Islet precursor cell (in vitro differentiated cells): ENCODE measurements around the gene ZDHHC7.

Source experiments
- DNase-seq: peaks from one replicate; pipeline ENCODE4 v3.0.0-alpha.2; 2018

Gene ZDHHC7

DNA sequence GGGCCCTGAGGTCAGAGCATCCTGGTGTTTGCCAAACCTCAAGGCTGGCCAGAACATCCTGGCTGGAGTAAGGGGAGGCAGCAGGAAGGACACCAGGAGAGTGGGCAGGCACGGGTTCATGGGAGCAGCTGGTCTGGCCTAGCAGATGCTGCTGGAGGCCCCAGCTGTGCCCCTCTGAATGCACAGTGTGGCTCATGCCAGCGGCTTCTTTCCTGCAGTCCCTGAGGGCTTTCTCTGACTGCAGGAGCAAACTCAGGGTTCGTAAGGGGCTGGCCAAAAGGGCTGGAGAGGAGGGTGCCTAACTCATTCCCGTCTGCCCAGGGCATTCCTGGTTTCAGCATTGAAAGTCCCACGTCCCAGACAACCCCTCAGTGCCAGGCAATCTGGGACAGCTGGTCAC lies 78.7 kb downstream of the ZDHHC7 start:
- DNase-seq: no peak

DNA sequence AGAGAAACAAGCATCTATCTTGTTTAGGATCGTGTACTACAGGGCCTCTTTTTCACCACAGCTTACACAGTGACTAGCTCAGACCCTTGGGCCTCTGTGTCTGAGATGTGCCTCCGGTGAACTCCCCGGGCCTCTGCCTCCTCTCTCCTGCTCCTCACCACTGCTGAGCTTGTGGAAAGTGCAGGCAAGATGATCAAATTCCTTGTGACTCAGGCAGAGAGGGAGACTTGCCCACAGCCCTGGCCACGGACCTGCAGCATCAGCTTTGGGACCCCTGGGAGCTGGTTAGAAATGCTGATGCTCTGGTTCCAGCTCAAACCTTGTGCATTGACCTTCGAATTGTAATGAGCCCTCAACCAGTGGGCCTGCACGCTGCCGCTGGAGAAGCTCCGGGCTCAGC lies 79.8 kb downstream of the ZDHHC7 start:
- no peak for DNase-seq

DNA sequence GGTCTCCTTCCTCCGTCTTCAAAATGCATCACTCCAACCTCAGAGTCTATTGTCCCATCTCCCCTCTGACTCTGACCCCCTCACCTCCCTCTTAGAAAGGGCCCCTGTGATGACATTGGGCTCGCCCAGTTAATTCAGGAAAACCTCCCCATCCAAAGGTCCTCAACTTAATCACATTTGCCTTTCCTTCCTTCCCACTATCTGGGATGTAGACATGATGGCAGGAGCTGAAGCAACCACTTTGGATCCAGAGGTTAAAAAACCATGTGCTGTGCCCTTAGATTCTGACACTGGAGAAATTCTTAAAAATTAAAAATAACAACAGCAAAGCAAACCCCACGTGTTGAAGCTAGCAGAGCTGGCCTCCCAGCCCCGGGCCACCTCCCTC lies 80.2 kb downstream of the ZDHHC7 start:
- DNase-seq: no peak

DNA sequence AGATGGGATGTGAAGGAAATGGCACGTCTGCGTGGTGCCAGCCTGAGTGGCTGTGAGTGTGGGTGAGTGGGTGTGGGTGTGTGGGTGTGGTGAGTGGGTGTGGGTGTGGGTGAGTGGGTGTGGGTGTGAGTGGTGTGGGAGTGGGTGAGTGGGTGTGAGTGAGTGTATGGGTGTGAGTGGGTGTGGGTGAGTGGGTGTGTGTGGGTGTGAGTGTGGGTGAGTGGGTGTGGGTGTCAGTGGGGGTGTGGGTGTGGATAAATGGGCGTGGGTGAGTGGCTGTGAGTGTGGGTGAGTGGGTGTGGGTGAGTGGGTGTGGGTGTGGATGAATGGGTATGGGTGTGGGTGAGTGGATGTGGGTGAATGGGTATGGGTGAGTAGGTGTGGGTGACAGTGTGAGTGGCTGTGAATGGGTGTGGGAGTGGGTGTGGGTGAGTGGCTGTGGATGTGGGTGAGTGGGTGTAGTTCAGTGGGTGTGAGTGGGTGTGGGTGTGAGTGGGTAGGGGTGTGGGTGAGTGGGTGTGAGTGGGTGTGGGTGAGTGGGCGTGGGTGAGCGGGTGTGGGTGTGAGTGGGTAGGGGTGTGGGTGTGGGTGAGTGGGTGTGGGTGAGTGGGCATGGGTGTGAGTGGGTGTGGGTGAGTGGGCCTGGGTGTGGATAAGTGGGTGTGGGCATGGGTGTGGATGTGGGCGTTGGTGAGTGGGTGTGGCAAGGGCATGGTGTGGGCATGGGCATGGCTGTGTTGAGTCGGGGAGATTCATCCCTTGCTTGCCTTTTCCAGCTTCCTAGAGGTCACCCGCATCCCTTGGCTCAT lies 80.8 kb downstream of the ZDHHC7 start:
- no peak for DNase-seq

DNA sequence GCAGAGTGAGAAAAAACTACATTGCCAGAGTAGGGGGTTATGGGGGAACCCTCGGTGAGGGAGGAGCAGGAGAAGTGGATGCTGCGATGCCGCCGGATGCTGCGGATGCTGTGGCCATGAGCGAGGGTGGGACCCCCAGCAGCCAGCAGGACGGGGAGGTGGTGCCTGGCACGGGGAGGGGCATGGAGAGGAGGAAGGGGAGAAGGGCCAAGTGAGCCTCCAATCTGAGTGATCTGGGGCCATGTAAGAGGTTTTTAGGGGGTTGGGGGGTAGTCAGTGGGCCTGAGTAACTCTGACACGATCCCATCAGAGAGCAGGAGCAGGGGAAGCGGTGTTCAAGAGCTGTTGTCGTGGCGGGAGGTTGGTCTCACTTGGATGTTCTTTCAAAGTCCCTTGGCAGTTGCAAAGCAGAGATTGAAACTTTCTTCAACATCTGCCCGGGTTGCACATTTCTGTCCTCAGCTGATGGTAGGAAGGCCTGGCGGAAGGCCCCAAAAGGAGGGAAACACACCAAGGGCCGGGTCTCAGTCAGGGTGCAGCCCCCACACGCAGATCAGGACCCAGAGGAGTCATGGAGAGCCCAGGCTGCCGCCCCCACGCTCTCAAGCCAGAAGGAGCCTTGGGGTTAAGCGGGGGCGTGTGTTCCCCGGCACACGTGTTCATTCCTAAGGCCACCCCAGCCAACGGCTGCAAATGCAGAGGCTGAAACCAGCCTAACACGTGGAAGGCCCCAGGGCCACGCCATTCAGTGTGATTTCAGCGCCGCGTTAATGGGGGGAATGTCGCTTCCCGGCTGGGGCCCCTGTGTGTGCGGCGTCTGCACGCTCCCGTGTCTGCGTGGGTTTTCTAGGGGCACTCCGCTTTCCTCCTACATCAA lies 81.7 kb downstream of the ZDHHC7 start:
- DNase-seq: no peak

DNA sequence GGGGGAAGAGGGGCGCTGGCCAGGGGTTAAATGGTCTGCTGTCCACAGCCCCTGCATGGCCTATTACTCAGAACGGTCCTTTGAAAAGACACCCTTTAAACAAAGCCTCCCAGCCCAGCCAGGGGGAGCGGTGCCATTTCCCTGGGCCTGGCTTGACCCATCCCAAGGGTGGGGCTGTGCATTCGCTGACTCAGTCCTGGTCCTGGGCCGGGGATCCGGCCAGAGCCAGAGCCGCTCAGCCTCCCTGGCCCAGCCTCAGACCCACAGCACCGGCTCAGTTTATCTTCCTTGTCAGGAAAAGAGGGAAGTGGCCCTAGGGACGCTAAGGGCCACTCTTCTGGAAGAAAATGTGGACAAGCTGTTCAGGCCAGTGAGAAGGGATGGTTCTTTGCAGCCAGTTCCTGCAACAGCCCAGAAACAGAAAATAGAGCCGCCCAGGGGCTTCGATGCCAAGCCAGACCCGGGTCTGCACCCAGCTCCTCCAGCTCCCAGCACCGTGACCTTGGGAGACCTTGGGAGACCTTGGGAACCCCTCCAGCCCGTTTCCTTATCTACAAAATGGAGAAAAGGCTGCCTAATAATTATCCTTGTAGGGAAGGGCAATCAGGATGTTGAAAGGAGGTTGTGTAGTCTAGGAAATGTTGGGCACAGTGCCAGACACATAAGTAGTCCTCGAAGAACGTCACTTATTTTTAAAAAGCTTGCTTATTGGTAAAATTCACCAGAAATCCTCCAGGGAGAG lies 82.5 kb downstream of the ZDHHC7 start:
- no peak for DNase-seq

DNA sequence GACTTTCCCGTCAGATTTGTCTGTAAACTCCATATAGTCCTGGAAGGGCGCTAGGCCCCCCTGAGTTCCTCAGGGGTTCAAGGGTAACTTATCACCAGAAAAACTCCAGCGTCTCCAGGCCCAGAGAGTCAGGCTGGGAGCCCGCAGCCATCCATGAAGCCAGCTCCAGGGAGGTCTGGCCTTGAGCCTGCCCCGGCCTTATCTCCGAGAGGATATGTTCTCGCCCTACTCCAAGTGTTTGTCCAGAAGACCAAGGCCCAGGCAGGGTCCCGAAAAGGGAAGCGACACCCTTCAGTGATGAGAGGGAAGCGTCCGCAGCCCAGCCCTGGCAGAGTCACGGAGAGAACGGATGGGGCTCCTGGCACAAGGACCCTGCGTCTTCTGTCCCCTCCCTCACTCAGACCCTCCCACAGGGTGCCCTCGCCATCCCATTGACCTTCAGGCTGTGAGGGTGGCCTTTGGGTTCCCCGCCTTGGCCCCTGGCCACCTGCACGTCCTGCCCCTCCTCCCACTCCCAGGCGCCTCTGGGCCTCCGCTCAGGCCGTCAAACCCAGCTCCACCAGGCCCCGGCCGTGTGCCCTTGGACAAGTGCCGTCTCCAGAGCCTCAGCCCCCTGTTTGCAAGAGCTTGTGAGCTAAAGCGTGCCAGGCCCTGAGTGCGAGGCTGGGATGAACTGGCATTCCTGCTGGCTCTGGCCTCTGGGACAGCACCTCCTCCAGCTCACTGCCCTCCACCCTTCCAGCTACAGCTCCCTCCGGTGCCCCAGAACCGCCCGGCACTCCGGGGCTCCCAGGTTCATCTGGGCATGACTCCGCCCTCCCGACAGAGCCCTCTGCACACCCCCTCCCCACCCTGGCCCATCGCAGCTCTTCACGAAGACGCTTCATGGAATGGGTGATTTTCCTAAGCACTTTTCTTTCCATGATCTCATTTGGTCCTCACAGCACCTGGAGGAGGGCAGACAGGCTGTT lies 83.4 kb downstream of the ZDHHC7 start:
- DNase-seq: no peak

DNA sequence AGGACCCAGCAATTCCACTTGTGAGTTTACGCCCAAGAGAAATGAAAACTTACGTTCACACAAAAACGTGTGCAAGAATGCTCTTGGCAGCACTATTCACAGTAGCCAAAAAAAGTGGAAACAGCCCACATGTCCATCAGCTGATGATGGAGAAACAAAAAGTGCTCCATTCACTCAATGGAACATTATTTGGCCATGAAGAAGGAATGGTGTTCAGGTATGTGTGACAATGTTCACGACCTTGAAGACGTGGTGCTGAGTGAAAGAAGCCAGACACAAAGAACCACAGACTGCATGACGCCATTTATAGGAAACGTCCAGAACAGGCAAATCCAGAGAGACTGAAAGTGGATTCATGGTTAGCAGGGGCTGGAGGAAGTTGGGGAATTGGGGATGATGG lies 84.9 kb downstream of the ZDHHC7 start:
- DNase-seq: no peak

DNA sequence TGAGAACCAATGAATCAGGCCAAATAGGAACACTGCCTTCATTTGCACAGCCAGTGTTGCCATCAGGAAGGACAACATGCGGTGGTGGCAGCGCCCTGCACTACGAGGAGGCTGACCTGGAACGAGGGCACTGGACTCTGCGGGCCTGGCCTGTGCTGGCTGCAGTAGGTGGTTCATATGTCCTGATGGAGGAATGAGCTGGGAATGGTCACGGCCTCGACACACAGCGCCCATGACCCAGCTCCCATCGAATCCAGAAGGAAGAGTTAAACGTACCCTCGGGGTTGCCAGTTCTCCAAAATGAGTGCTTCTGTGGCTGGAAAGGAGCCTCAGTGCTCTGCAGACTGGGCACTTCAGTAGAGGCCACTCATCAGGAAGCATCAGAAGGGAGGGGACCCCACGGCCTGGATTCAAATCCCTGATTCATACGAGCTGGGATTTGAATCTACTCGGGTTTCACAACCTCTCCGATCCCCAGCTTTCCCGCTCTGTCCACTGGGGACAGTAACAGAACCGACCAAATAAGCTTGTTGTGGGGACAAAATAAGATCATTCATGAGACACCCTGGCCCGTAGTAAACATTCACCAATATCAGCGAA lies 85.5 kb downstream of the ZDHHC7 start:
- DNase-seq: no peak

DNA sequence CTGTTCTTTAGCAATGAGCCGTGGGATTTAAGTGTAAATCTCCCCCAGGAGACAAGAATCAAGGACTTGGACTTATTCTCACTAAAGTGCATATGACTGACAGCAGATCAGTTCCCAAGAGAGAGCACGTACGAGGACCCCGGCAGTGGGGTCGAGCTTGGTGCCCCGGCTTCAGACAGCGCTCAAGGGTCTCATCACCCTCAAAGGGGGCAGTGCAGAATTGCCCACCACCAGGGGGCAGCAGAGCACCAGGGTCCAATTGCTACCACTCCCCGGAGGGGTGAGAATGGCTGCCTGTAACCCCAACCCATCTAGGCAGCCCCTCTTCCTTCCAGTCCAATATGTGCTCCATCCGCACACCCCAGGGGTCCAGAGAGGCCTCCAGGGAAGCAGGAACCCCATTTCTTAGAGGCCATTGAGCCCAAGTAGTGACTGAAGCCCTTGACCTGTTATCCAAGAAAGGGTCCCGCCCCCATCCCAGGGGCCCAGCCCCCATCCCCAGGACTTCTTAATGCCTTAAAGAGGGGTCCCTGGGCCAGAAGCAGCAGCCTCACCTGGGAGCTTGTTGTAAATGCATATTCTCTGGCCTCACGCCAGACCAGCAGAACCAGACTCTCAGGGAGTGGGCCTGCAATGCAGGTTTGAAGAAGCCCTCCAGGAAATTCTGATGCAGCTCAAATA lies 86.1 kb downstream of the ZDHHC7 start:
- no peak for DNase-seq

DNA sequence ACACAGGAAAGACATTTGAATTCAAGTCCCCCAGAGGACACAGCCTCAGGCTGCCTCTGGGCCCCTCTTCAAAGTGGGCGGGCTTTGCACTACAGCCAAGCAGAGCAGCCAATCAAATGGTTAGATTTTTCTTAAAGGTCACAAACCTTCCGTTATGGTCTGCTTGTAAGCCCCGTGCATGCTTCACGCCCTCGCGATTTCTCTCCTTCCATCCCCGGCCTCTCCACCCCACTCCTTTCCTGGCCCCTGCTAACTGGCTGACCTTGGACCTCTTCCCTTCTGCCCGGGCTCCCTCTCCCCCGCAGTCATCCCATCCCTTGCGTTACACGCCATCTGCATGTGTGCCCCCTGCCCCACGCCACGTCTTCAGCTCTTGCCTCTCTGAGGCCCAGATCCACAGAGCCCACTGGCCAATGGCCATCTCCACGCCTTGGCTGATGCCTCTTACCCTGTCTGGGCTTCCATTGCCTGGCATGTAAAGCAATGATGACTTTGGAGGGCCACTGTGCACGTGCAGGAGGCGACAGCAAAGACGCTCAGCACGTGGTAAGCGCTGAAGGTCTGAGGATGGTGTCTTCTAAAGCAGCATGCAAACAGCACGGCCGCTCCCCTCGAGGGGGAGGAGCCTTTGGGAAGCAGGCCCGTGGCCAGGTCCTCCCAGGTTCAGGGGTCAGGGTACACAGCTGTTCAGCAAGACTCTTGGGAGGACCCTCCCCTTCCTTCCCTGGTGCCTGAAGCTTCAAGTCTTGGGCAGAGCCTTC lies 86.8 kb downstream of the ZDHHC7 start:
- no peak for DNase-seq
